SU-DHL-6 (cell line): ENCODE data around the gene C6orf132.

Experiments used
- H2AFZ ChIP-seq: fragments of 200-600 bp; sonication (generic); 2 replicates; pipeline ENCODE4 v1.6.1; 2014; ENCODE audit warnings: low read depth, mild to moderate bottlenecking, moderate library complexity, mixed read lengths, antibody characterized with exemption, low read length; ENCODE audit not compliant: severe bottlenecking
- H3F3A ChIP-seq: fragments of 200-600 bp; shearing (Covaris generic); 2 replicates; pipeline ENCODE4 v1.6.0; 2016; ENCODE audit warnings: antibody characterized with exemption, mild to moderate bottlenecking; ENCODE audit not compliant: insufficient read depth
- H3K27ac ChIP-seq: fragments of 200-600 bp; sonication (generic); 2 replicates; pipeline ENCODE4 v1.5.1; 2016; ENCODE audit warnings: low read depth, mild to moderate bottlenecking, low read length, moderate library complexity, mixed read lengths
- H3K27me3 ChIP-seq: fragments of 200-600 bp; sonication (generic), shearing (Covaris generic); 2 replicates; pipeline ENCODE4 v1.6.0; 2014; ENCODE audit warnings: mild to moderate bottlenecking, low read length
- H3K36me3 ChIP-seq: fragments of 200-600 bp; sonication (generic); 2 replicates; pipeline ENCODE4 v1.6.1; 2014; ENCODE audit warnings: mild to moderate bottlenecking, low read length, mixed read lengths
- H3K4me2 ChIP-seq: fragments of 300-600, 200-600 bp; shearing (Covaris generic), sonication (generic); 2 replicates; pipeline ENCODE4 v1.6.0; 2014; ENCODE audit warnings: low read length, low read depth, mild to moderate bottlenecking; ENCODE audit not compliant: poor library complexity, severe bottlenecking
- H3K4me3 ChIP-seq: fragments of 200-600 bp; sonication (generic); 2 replicates; pipeline ENCODE4 v1.5.1; 2014; ENCODE audit warnings: antibody characterized with exemption, low read length, mild to moderate bottlenecking, mixed read lengths; ENCODE audit not compliant: insufficient read depth, poor library complexity, severe bottlenecking
- H3K79me2 ChIP-seq: fragments of 200-600 bp; sonication (generic); 2 replicates; pipeline ENCODE4 v1.6.1; 2014; ENCODE audit warnings: mild to moderate bottlenecking, low read length, moderate library complexity; ENCODE audit not compliant: insufficient read depth
- H3K9ac ChIP-seq: fragments of 200-600 bp; sonication (generic); 2 replicates; pipeline ENCODE4 v1.7.0; 2014; ENCODE audit warnings: mild to moderate bottlenecking, low read length
- H3K9me2 ChIP-seq: fragments of 200-600 bp; sonication (generic); replicated peaks from 2 replicates; pipeline ENCODE4 v1.6.1; 2014; ENCODE audit warnings: low read length; ENCODE audit not compliant: insufficient read depth
- H3K9me3 ChIP-seq: fragments of 200-600 bp; sonication (generic); 2 replicates; pipeline ENCODE4 v1.6.1; 2014; ENCODE audit warnings: low read length, mixed read lengths; ENCODE audit not compliant: insufficient read depth
- H4K20me1 ChIP-seq: fragments of 200-600 bp; sonication (generic); 2 replicates; pipeline ENCODE4 v1.6.1; 2014; ENCODE audit warnings: low read depth, mild to moderate bottlenecking, antibody characterized with exemption, low read length, moderate library complexity, mixed read lengths
- CTCF ChIP-seq: fragments of 200-600 bp; sonication (generic); IDR thresholded peaks from one replicate; pipeline ENCODE4 v1.5.1; 2017; ENCODE audit warnings: antibody characterized with exemption, mild to moderate bottlenecking, low read length, moderate library complexity; ENCODE audit not compliant: insufficient read depth, poor library complexity, severe bottlenecking
- EZH2phosphoT487 ChIP-seq: fragments of 200-600 bp; sonication (generic), shearing (Covaris generic); conservative IDR thresholded peaks from 2 replicates; pipeline ENCODE4 v1.6.1; 2018; ENCODE audit warnings: mild to moderate bottlenecking, antibody characterized with exemption, low read length, moderate library complexity, mixed read lengths

Gene C6orf132

GRCh38 chr6:42125663-42126062, 16.8 kb downstream of the C6orf132 start:
- no peak overlapping the region for H2AFZ ChIP-seq
- H3K27me3 ChIP-seq, result no peaks in the 10 kb centered on the region
- no peaks in the 10 kb centered on the region for H3F3A ChIP-seq
- H3K9ac ChIP-seq, result no peak overlapping the region
- H3K36me3 ChIP-seq, result no peaks in the 10 kb centered on the region
- no peaks in the 10 kb centered on the region for H4K20me1 ChIP-seq
- no peaks in the 10 kb centered on the region for H3K79me2 ChIP-seq
- no peak overlapping the region for H3K27ac ChIP-seq
- no peaks in the 10 kb centered on the region for H3K9me2 ChIP-seq
- H3K4me3 ChIP-seq, result no peak overlapping the region
- H3K4me2 ChIP-seq, result no peak overlapping the region
- H3K9me3 ChIP-seq, result no peaks in the 10 kb centered on the region
- no peak for TF ChIP-seq CTCF
- TF ChIP-seq EZH2phosphoT487, result no peak

- Histone ChIP-seq H3K27ac (no peak overlapping the region), H3K79me2 (no peaks in the 10 kb centered on the region), H2AFZ (no peak overlapping the region), H3K9me3 (no peaks in the 10 kb centered on the region), H3K9ac (no peak overlapping the region), H3K4me2 (no peak overlapping the region), H3K9me2 (no peaks in the 10 kb centered on the region), H4K20me1 (no peaks in the 10 kb centered on the region), H3K27me3 (no peaks in the 10 kb centered on the region), H3F3A (no peaks in the 10 kb centered on the region), H3K36me3 (no peaks in the 10 kb centered on the region), H3K4me3 (no peak overlapping the region)
- TF ChIP-seq EZH2phosphoT487, result no peak
- TF ChIP-seq CTCF, result no peak
Measured at GRCh38 chr6:42125231-42125630, 17.2 kb downstream of the C6orf132 start.

- no peaks in the 10 kb centered on the region for H3K79me2 ChIP-seq
- H3K4me3 ChIP-seq, result no peak overlapping the region
- H3K27me3 ChIP-seq, result no peaks in the 10 kb centered on the region
- TF ChIP-seq EZH2phosphoT487 (no peak), CTCF (no peak)
- no peaks in the 10 kb centered on the region for H3F3A ChIP-seq
- no peak overlapping the region for H3K9ac ChIP-seq
- no peaks in the 10 kb centered on the region for H3K9me3 ChIP-seq
- no peaks in the 10 kb centered on the region for H3K9me2 ChIP-seq
- H3K27ac ChIP-seq, result no peak overlapping the region
- no peak overlapping the region for H2AFZ ChIP-seq
- H4K20me1 ChIP-seq, result no peaks in the 10 kb centered on the region
- no peak overlapping the region for H3K4me2 ChIP-seq
- H3K36me3 ChIP-seq, result no peaks in the 10 kb centered on the region
Measured at GRCh38 chr6:42124223-42124836, 18.1 kb downstream of the C6orf132 start.
